GM12878 (cell line): ENCODE measurements around the gene NANOS1. TPM values are rescaled to one million over a fixed set of nuclear protein-coding genes. Genes with fewer than 3 reads are reported as not detected.

Experiments
- ATAC-seq: fragments of 200-7000 bp; cut with Tn5 transposase; 3 replicates; pipeline ENCODE4 v1.9.1; 2020; ENCODE audit warnings: mild to moderate bottlenecking, moderate library complexity
- BruUV-seq: library from RNA; stranded (reverse); fragments of 400-500 nt; replicated peaks from 2 replicates; lab custom pipeline; 2021; lab: Mats Ljungman, UMichigan
- CTCF ChIA-PET: fragments of 300-600 bp; sonication (Branson Sonifier 250); formaldehyde crosslinking; extraction: SDS; loops from one replicate; lab custom pipeline; 2021; ENCODE audit warnings: inconsistent platforms; lab: Yijun Ruan, JAX
- POLR2A ChIA-PET: fragments of 350-600 bp; formaldehyde crosslinking; extraction: SDS; loops from one replicate; lab custom pipeline; 2021; ENCODE audit warnings: inconsistent platforms; lab: Charles Lee
- RAD21 ChIA-PET: fragments of 300-600 bp; sonication (Branson Sonifier 250); formaldehyde crosslinking; loops from one replicate; lab custom pipeline; 2023; ENCODE audit warnings: antibody characterized with exemption; ENCODE audit not compliant: unreplicated experiment; lab: Charles Lee
- SMC1A ChIA-PET: fragments of 300-600 bp; sonication (Branson Sonifier 250); formaldehyde crosslinking; loops from one replicate; lab custom pipeline; 2023; ENCODE audit not compliant: unreplicated experiment, uncharacterized antibody; lab: Charles Lee
- DNase-seq: peaks from one replicate; pipeline ENCODE4 v3.0.0-alpha.2; 2011; ENCODE audit warnings: low read depth, low spot score
- FAIRE-seq: peaks from 3 replicates; lab custom pipeline; 2011; peaks lifted over from hg19 to GRCh38; lab: Jason Lieb, UNC
- H2AFZ ChIP-seq: 2 replicates; pipeline ENCODE4 v1.6.0; 2011; ENCODE audit warnings: low read depth, low read length, control low read depth; ENCODE audit not compliant: control insufficient read depth
- H3K27ac ChIP-seq: 2 replicates; pipeline ENCODE4 v1.5.1; 2011; ENCODE audit warnings: control low read depth; ENCODE audit not compliant: control insufficient read depth, insufficient read depth
- H3K27me3 ChIP-seq, 2 experiments: replicated peaks in 1 of 2; 2 replicates each; pipeline versions ENCODE4 v1.6.0 to v1.6.1; 2011; ENCODE audit warnings: low read length in 1 of 2; ENCODE audit not compliant: control insufficient read depth in 2 of 2, insufficient read depth in 2 of 2
- H3K36me3 ChIP-seq, 2 experiments: 2 replicates each; pipeline ENCODE4 v1.5.1; 2011; ENCODE audit warnings: low read length in 1 of 2; ENCODE audit not compliant: control insufficient read depth in 2 of 2, insufficient read depth in 2 of 2
- H3K4me1 ChIP-seq: 2 replicates; pipeline ENCODE4 v1.6.1; 2011; ENCODE audit warnings: mild to moderate bottlenecking, low read length, moderate library complexity, mixed read lengths; ENCODE audit not compliant: control insufficient read depth, insufficient read depth
- H3K4me2 ChIP-seq: 2 replicates; pipeline ENCODE4 v1.6.0; 2011; ENCODE audit warnings: control low read depth; ENCODE audit not compliant: control insufficient read depth, insufficient read depth
- H3K4me3 ChIP-seq: fragments of 200-600 bp; sonication (generic); 2 replicates; pipeline ENCODE4 v1.5.1; 2016
- H3K79me2 ChIP-seq: 2 replicates; pipeline ENCODE4 v1.6.0; 2011; ENCODE audit warnings: low read length; ENCODE audit not compliant: control insufficient read depth, insufficient read depth
- H3K9ac ChIP-seq: 2 replicates; pipeline ENCODE4 v1.8.0; 2011; ENCODE audit warnings: low read length, control low read depth, mixed read lengths; ENCODE audit not compliant: control insufficient read depth, insufficient read depth
- H3K9me3 ChIP-seq: replicated peaks from 3 replicates; pipeline ENCODE4 v1.5.1; 2011; ENCODE audit warnings: mild to moderate bottlenecking, low read length; ENCODE audit not compliant: control insufficient read depth, insufficient read depth
- H4K20me1 ChIP-seq: 2 replicates; pipeline ENCODE4 v1.6.0; 2011; ENCODE audit not compliant: control insufficient read depth, insufficient read depth
- CBFB ChIP-seq: IDR thresholded peaks from 2 replicates; pipeline ENCODE4 v1.6.1; 2016; ENCODE audit warnings: antibody characterized with exemption, low read depth
- HDAC6 ChIP-seq: fragments of 200-600 bp; sonication (generic); IDR thresholded peaks from one replicate; pipeline ENCODE4 v1.8.0; 2017; ENCODE audit warnings: antibody characterized with exemption; ENCODE audit not compliant: unreplicated experiment
- IKZF2 ChIP-seq, 2 experiments: fragments of 450-650 bp; IDR thresholded peaks; 2 replicates each; pipeline ENCODE4 v1.6.1; 2017; ENCODE audit warnings: mild to moderate bottlenecking in 2 of 2, moderate library complexity in 2 of 2
- SPI1 ChIP-seq: IDR thresholded peaks from 2 replicates; pipeline ENCODE4 v1.6.1; 2011; ENCODE audit warnings: low read depth, mild to moderate bottlenecking, low read length, moderate library complexity, borderline replicate concordance; ENCODE audit not compliant: insufficient read depth
- STAT1 ChIP-seq: fragments of 450-650 bp; conservative IDR thresholded peaks from 2 replicates; pipeline ENCODE4 v1.6.1; 2014; ENCODE audit warnings: antibody characterized with exemption, mild to moderate bottlenecking
- TCF12 ChIP-seq: IDR thresholded peaks from 2 replicates; pipeline ENCODE4 v1.6.1; 2011; ENCODE audit warnings: low read depth, mild to moderate bottlenecking, low read length
- USF1 ChIP-seq: IDR thresholded peaks from 2 replicates; pipeline ENCODE4 v1.6.1; 2011; ENCODE audit warnings: borderline replicate concordance, low read depth, mild to moderate bottlenecking, moderate library complexity, mixed read lengths, low read length; ENCODE audit not compliant: insufficient read depth; ENCODE audit errors: extremely low read length
- ZNF384 ChIP-seq: IDR thresholded peaks from 2 replicates; pipeline ENCODE4 v1.6.1; 2012; ENCODE audit warnings: low read depth, mild to moderate bottlenecking, low read length, improper control_type of control experiment, borderline replicate concordance
- WGBS: methylation state at CpG from one replicate; pipeline ENCODE4 v1.1.6; 2016; ENCODE audit warnings: low lambda C conversion rate; ENCODE audit not compliant: insufficient replicate concordance, insufficient coverage; ENCODE audit errors: missing lambda C conversion rate; 5-methylcytosine and 5-hydroxymethylcytosine counted together
- in situ Hi-C: fragments of 300-500 bp; cut with MboI; formaldehyde crosslinking; loops from 9 replicates; pipeline ENCODE4 v1.14.3; 2018; ENCODE audit warnings: mixed read lengths
- intact Hi-C: fragments of 100-400 bp; cut with micrococcal nuclease; formaldehyde crosslinking; loops from one replicate; pipeline ENCODE4 v1.14.2; 2022; ENCODE audit not compliant: unreplicated experiment
- polyA plus RNA-seq, 11 experiments: library from polyadenylated mRNA; depleted of rRNA in 4 of 11; unstranded in 6 of 11; stranded (reverse) in 5 of 11; fragments of >200 nt; fragmentation: Nextera tagmentation in 4 of 11; fragmentation: Illumina TruSeq in 1 of 11; extraction: Ambion mirVana in 4 of 11; extraction: Trizol in 1 of 11; gene quantifications; 1 replicate in 1 of 11; 2 replicates in 10 of 11; pipeline versions ENCODE4 v1.2.1 to v1.2.3, GENCODE V29; 2011 to 2016; ENCODE audit warnings: inconsistent platforms in 2 of 11, missing spikeins in 2 of 11, low read depth in 1 of 11
- total RNA-seq, 4 experiments: library from RNA; depleted of rRNA in 3 of 4; stranded (reverse); fragments of >200 nt in 3 of 4; fragmentation: Illumina TruSeq in 1 of 4; extraction: Trizol in 1 of 4; gene quantifications; 2 replicates each; pipeline versions ENCODE4 v1.2.1 to v1.2.3, GENCODE V29; 2013 to 2021
- TF ChIP-seq, protein P1 (sequence below): fragments of 450-650 bp; IDR thresholded peaks from 2 replicates; pipeline ENCODE4 v1.6.1; 2016; ENCODE audit warnings: mild to moderate bottlenecking, moderate library complexity, borderline replicate concordance
- TF ChIP-seq, protein P2 (sequence below): fragments of 450-650 bp; IDR thresholded peaks from 2 replicates; pipeline ENCODE4 v1.6.1; 2017; ENCODE audit warnings: antibody characterized with exemption, mild to moderate bottlenecking, moderate library complexity

The NANOS1 gene
- total and polyA plus RNA-seq, 10 of the 15 experiments (the other 5 are each of a cell fraction or from before 2014, with no cell fraction given), result 0.03 to 0.55 (median 0.28) TPM; not detected in 2

GRCh38 chr10:119030421-119031250 is 1.1 kb downstream of the NANOS1 start (continued):
- TF ChIP-seq, protein P1, sequence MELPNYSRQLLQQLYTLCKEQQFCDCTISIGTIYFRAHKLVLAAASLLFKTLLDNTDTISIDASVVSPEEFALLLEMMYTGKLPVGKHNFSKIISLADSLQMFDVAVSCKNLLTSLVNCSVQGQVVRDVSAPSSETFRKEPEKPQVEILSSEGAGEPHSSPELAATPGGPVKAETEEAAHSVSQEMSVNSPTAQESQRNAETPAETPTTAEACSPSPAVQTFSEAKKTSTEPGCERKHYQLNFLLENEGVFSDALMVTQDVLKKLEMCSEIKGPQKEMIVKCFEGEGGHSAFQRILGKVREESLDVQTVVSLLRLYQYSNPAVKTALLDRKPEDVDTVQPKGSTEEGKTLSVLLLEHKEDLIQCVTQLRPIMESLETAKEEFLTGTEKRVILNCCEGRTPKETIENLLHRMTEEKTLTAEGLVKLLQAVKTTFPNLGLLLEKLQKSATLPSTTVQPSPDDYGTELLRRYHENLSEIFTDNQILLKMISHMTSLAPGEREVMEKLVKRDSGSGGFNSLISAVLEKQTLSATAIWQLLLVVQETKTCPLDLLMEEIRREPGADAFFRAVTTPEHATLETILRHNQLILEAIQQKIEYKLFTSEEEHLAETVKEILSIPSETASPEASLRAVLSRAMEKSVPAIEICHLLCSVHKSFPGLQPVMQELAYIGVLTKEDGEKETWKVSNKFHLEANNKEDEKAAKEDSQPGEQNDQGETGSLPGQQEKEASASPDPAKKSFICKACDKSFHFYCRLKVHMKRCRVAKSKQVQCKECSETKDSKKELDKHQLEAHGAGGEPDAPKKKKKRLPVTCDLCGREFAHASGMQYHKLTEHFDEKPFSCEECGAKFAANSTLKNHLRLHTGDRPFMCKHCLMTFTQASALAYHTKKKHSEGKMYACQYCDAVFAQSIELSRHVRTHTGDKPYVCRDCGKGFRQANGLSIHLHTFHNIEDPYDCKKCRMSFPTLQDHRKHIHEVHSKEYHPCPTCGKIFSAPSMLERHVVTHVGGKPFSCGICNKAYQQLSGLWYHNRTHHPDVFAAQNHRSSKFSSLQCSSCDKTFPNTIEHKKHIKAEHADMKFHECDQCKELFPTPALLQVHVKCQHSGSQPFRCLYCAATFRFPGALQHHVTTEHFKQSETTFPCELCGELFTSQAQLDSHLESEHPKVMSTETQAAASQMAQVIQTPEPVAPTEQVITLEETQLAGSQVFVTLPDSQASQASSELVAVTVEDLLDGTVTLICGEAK, result no peak

- no TSS peak for BruUV-seq
- peaks cover 13% of the 10 kb centered on the region for H3K4me1 ChIP-seq
- no peak overlapping the region for H3K27ac ChIP-seq
- TF ChIP-seq HDAC6 (no peak), CBFB (no peak), ZNF384 (no peak), USF1 (no peak), TCF12 (no peak), STAT1 (no peak), IKZF2 (IDR thresholded peaks at IDR 0.05) (no peak), SPI1 (no peak)
- TF ChIP-seq, protein P2, sequence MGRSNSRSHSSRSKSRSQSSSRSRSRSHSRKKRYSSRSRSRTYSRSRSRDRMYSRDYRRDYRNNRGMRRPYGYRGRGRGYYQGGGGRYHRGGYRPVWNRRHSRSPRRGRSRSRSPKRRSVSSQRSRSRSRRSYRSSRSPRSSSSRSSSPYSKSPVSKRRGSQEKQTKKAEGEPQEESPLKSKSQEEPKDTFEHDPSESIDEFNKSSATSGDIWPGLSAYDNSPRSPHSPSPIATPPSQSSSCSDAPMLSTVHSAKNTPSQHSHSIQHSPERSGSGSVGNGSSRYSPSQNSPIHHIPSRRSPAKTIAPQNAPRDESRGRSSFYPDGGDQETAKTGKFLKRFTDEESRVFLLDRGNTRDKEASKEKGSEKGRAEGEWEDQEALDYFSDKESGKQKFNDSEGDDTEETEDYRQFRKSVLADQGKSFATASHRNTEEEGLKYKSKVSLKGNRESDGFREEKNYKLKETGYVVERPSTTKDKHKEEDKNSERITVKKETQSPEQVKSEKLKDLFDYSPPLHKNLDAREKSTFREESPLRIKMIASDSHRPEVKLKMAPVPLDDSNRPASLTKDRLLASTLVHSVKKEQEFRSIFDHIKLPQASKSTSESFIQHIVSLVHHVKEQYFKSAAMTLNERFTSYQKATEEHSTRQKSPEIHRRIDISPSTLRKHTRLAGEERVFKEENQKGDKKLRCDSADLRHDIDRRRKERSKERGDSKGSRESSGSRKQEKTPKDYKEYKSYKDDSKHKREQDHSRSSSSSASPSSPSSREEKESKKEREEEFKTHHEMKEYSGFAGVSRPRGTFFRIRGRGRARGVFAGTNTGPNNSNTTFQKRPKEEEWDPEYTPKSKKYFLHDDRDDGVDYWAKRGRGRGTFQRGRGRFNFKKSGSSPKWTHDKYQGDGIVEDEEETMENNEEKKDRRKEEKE, result no peak
Measured at GRCh38 chr10:119031496-119032059, 2.1 kb downstream of the NANOS1 start.

More at GRCh38 chr10:119031496-119032059, 2.1 kb downstream of the NANOS1 start:
- Histone ChIP-seq H2AFZ (no peak overlapping the region), H3K4me2 (peak overlapping the region; percentile 23), H4K20me1 (no peaks in the 10 kb centered on the region; the same call in 1 of the 2 replicates), H3K27me3 (no peaks in the 10 kb centered on the region; a peak in 1 of 4 replicates), H3K36me3 (peaks cover 2 to 9% of the 10 kb centered on the region in 2 experiments), H3K9me3 (no peaks in the 10 kb centered on the region), H3K79me2 (no peaks in the 10 kb centered on the region; the same call in 1 of the 2 replicates), H3K4me3 (0 out of 2 replicates have a peak overlapping the region, but pooled peaks have one; percentile 62), H3K9ac (peak overlapping the region; percentile 14; the same call in 1 of the 2 replicates)
- no peak for DNase-seq
- FAIRE-seq, result no peak
- CTCF ChIA-PET, result interaction anchor here (0.6 to 3.0 kb wide), 6 partner anchors 8 to 177 kb away, joined by 3 to 16 read pairs (median 3); partner anchors contain the start of gene GRK5
- POLR2A ChIA-PET, result interaction anchor here (0.6 to 1.3 kb wide), 4 partner anchors 44 to 107 kb away, joined by 3 to 8 read pairs (median 5); no protein-coding TSS in a partner anchor
- in situ Hi-C loops (no loop called here), intact Hi-C loops (loop anchor here (5.0 kb wide), 1 partner anchor 41 kb away; no protein-coding TSS in a partner anchor)
- 82% methylated on average over 7 of the region's 7 CpGs for WGBS
- ATAC-seq, result no peak
- RAD21 ChIA-PET, result interaction anchor here (0.6 to 1.5 kb wide), 7 partner anchors 22 to 178 kb away, joined by 3 to 4 read pairs (median 3); no protein-coding TSS in a partner anchor
- SMC1A ChIA-PET, result interaction anchor here (0.7 to 1.8 kb wide), 19 partner anchors 8 to 278 kb away, joined by 3 to 10 read pairs (median 3); no protein-coding TSS in a partner anchor
